H1 (cell line): Measurements from ENCODE around the gene S100A12. TPM values are rescaled to one million over a fixed set of nuclear protein-coding genes. Genes with fewer than 3 reads are reported as not detected.

ENCODE experiments used
- CTCF ChIA-PET: fragments of 300-600 bp; sonication (Branson Sonifier 250); formaldehyde crosslinking; loops from one replicate; lab custom pipeline; 2021; ENCODE audit not compliant: partially characterized antibody; lab: Charles Lee
- POLR2A ChIA-PET: fragments of 300-600 bp; sonication (Branson Sonifier 250); formaldehyde crosslinking; loops from one replicate; lab custom pipeline; 2021; ENCODE audit warnings: inconsistent platforms; ENCODE audit not compliant: partially characterized antibody; lab: Charles Lee
- DNase-seq, 2 experiments: peaks; one replicate each; pipeline versions ENCODE4 v3.0.0 to v3.0.0-alpha.2; 2010 to 2022; ENCODE audit warnings: low spot score in 2 of 2, low read depth in 1 of 2, mixed read lengths in 1 of 2
- FAIRE-seq: peaks from 2 replicates; lab custom pipeline; 2011; peaks lifted over from hg19 to GRCh38; lab: Jason Lieb, UNC
- H2AFZ ChIP-seq: 2 replicates; pipeline ENCODE4 v1.8.1; 2012; ENCODE audit warnings: low read length, inconsistent platforms
- H2AK5ac ChIP-seq: 2 replicates; pipeline ENCODE4 v1.6.1; 2013; ENCODE audit warnings: low read depth, low read length
- H2BK120ac ChIP-seq: replicated peaks from 2 replicates; pipeline ENCODE3; 2013; ENCODE audit warnings: low read depth, low read length, inconsistent platforms
- H2BK12ac ChIP-seq: 2 replicates; pipeline ENCODE4 v1.6.1; 2013; ENCODE audit warnings: low read depth, low read length
- H2BK15ac ChIP-seq: 2 replicates; pipeline ENCODE4 v1.6.1; 2013; ENCODE audit warnings: low read length
- H2BK20ac ChIP-seq: 2 replicates; pipeline ENCODE4 v1.6.1; 2013; ENCODE audit warnings: low read length
- H2BK5ac ChIP-seq: 2 replicates; pipeline ENCODE4 v1.6.1; 2013; ENCODE audit warnings: low read depth, low read length
- H3K14ac ChIP-seq: 2 replicates; pipeline ENCODE4 v1.6.1; 2013; ENCODE audit warnings: inconsistent platforms; ENCODE audit not compliant: insufficient read length
- H3K18ac ChIP-seq: 2 replicates; pipeline ENCODE4 v1.6.1; 2013; ENCODE audit warnings: low read length; ENCODE audit errors: extremely low read depth
- H3K23ac ChIP-seq: 2 replicates; pipeline ENCODE4 v1.6.1; 2013; ENCODE audit warnings: inconsistent platforms; ENCODE audit not compliant: insufficient read length
- H3K23me2 ChIP-seq: 2 replicates; pipeline ENCODE4 v1.6.1; 2013; ENCODE audit warnings: low read depth, low read length
- H3K27ac ChIP-seq: 2 replicates; pipeline ENCODE4 v1.6.1; 2011; ENCODE audit warnings: low read depth, low read length, inconsistent platforms
- H3K27me3 ChIP-seq, 4 experiments: replicated peaks in 1 of 4; 1 replicate in 1 of 4; 2 replicates in 3 of 4; pipeline versions ENCODE4 v1.6.1 to v1.8.1; 2011 to 2013; ENCODE audit warnings: low read length in 3 of 4, mild to moderate bottlenecking in 3 of 4, inconsistent platforms in 2 of 4, mixed read lengths in 2 of 4, moderate library complexity in 1 of 4; ENCODE audit not compliant: control insufficient read depth in 3 of 4, insufficient read depth in 3 of 4; ENCODE audit errors: extremely low read depth in 1 of 4
- H3K36me3 ChIP-seq, 4 experiments: 2 replicates each; pipeline versions ENCODE4 v1.6.1 to v1.8.1; 2011 to 2013; ENCODE audit warnings: mild to moderate bottlenecking in 4 of 4, low read length in 3 of 4, moderate library complexity in 2 of 4, control low read depth in 1 of 4, inconsistent platforms in 1 of 4; ENCODE audit not compliant: insufficient read depth in 4 of 4, control insufficient read depth in 2 of 4
- H3K4ac ChIP-seq: replicated peaks from 2 replicates; pipeline ENCODE3; 2013; ENCODE audit warnings: low read length, low read depth, mixed read lengths, inconsistent platforms; ENCODE audit not compliant: insufficient read length
- H3K4me1 ChIP-seq, 4 experiments: replicated peaks in 1 of 4; 1 replicate in 1 of 4; 2 replicates in 3 of 4; pipeline versions ENCODE4 v1.6.1 to v1.8.1; 2011 to 2013; ENCODE audit warnings: low read length in 3 of 4, inconsistent platforms in 2 of 4, mixed read lengths in 1 of 4; ENCODE audit not compliant: insufficient read depth in 4 of 4, control insufficient read depth in 3 of 4
- H3K4me2 ChIP-seq, 2 experiments: 2 replicates each; pipeline versions ENCODE4 v1.6.1 to v1.8.1; 2011 to 2013; ENCODE audit warnings: low read depth in 2 of 2, low read length in 2 of 2, control low read depth in 1 of 2, inconsistent platforms in 1 of 2, mild to moderate bottlenecking in 1 of 2; ENCODE audit not compliant: insufficient read depth in 1 of 2
- H3K4me3 ChIP-seq, 4 experiments: fragments of 200-600, 300-600 bp in 1 of 4; sonication (generic), shearing (Covaris generic), sonication (Bioruptor Twin) in 1 of 4; 2 replicates each; pipeline versions ENCODE4 v1.5.1 to v1.8.1; 2011 to 2016; ENCODE audit warnings: low read length in 4 of 4, low read depth in 3 of 4, control low read depth in 2 of 4, inconsistent platforms in 2 of 4, mild to moderate bottlenecking in 2 of 4, mixed read lengths in 1 of 4, moderate library complexity in 1 of 4; ENCODE audit not compliant: insufficient read depth in 2 of 4; ENCODE audit errors: extremely low read depth in 1 of 4
- H3K56ac ChIP-seq: replicated peaks from 2 replicates; pipeline ENCODE3; 2013; ENCODE audit warnings: low read depth, mild to moderate bottlenecking, mixed read lengths, low read length, inconsistent platforms; ENCODE audit not compliant: insufficient read length
- H3K79me1 ChIP-seq: 2 replicates; pipeline ENCODE4 v1.6.1; 2013; ENCODE audit warnings: low read depth, low read length, control low read depth
- H3K79me2 ChIP-seq, 2 experiments: 2 replicates each; pipeline versions ENCODE4 v1.6.1 to v1.8.1; 2012 to 2013; ENCODE audit warnings: low read length in 2 of 2, mild to moderate bottlenecking in 2 of 2, inconsistent platforms in 1 of 2; ENCODE audit not compliant: insufficient read depth in 2 of 2, control insufficient read depth in 1 of 2
- H3K9ac ChIP-seq, 4 experiments: replicated peaks in 1 of 4; 1 replicate in 1 of 4; 2 replicates in 3 of 4; pipeline versions ENCODE4 v1.6.1 to v1.8.1; 2011 to 2013; ENCODE audit warnings: low read depth in 3 of 4, low read length in 3 of 4, control low read depth in 2 of 4, mild to moderate bottlenecking in 2 of 4, moderate library complexity in 2 of 4, inconsistent platforms in 1 of 4; ENCODE audit errors: extremely low read depth in 1 of 4
- H3K9me3 ChIP-seq, 2 experiments: 2 replicates each; pipeline versions ENCODE4 v1.6.1 to v1.8.1; 2012 to 2013; ENCODE audit warnings: mild to moderate bottlenecking in 2 of 2, moderate library complexity in 2 of 2, control low read depth in 1 of 2, inconsistent platforms in 1 of 2, low read depth in 1 of 2, low read length in 1 of 2, mixed read lengths in 1 of 2; ENCODE audit not compliant: insufficient read depth in 2 of 2
- H4K20me1 ChIP-seq, 2 experiments: replicated peaks in 1 of 2; 2 replicates each; pipeline versions ENCODE3 to v1.8.1; 2011 to 2013; ENCODE audit warnings: inconsistent platforms in 2 of 2, low read length in 2 of 2, mild to moderate bottlenecking in 1 of 2; ENCODE audit not compliant: insufficient read depth in 2 of 2, control insufficient read depth in 1 of 2
- H4K5ac ChIP-seq: 2 replicates; pipeline ENCODE4 v1.6.1; 2013; ENCODE audit warnings: low read length, low read depth, mixed read lengths, inconsistent platforms; ENCODE audit not compliant: insufficient read length
- H4K8ac ChIP-seq: 2 replicates; pipeline ENCODE4 v1.8.0; 2013; ENCODE audit warnings: mild to moderate bottlenecking, moderate library complexity, low read length, inconsistent platforms; ENCODE audit not compliant: insufficient read depth; ENCODE audit errors: extremely low read depth
- H4K91ac ChIP-seq: replicated peaks from 2 replicates; pipeline ENCODE3; 2013; ENCODE audit warnings: low read length, mixed read lengths, inconsistent platforms; ENCODE audit not compliant: insufficient read length
- NRF1 ChIP-seq: IDR thresholded peaks from 2 replicates; pipeline ENCODE4 v1.6.1; 2011; ENCODE audit warnings: mild to moderate bottlenecking, low read depth, low read length, improper control_type of control experiment
- RXRA ChIP-seq: IDR thresholded peaks from 2 replicates; pipeline ENCODE4 v1.6.1; 2011; ENCODE audit warnings: low read depth, mild to moderate bottlenecking, low read length, moderate library complexity; ENCODE audit not compliant: insufficient read depth
- SIN3A ChIP-seq, 2 experiments: IDR thresholded peaks in 1 of 2; conservative IDR thresholded peaks in 1 of 2; 2 replicates each; pipeline ENCODE4 v1.6.1; 2011 to 2012; ENCODE audit warnings: low read length in 2 of 2, improper control_type of control experiment in 1 of 2, low read depth in 1 of 2, mild to moderate bottlenecking in 1 of 2
- TAF7 ChIP-seq: optimal IDR thresholded peaks from 2 replicates; pipeline ENCODE3; 2011; ENCODE audit warnings: low read depth, mild to moderate bottlenecking, inconsistent platforms, low read length, moderate library complexity, borderline replicate concordance
- polyA plus RNA-seq, 7 experiments: library from polyadenylated mRNA; depleted of rRNA in 3 of 7; stranded (reverse) in 5 of 7; unstranded in 2 of 7; fragments of >200 nt in 5 of 7; fragments of 200-250 nt in 2 of 7; gene quantifications; 1 replicate in 5 of 7; 2 replicates in 1 of 7; 4 replicates in 1 of 7; pipeline versions ENCODE4 v1.2.1 to v1.2.3, GENCODE V29; 2011 to 2013; ENCODE audit warnings: missing spikeins in 2 of 7, mixed read lengths in 2 of 7
- total RNA-seq: library from RNA; stranded (reverse); fragmentation: NEBNext Ultra II Directional; extraction: Animal tissue kit (Norgen Biotek cat#: 25700); gene quantifications from 2 replicates; pipeline ENCODE4 v1.2.1, GENCODE V29; 2021

S100A12 gene
- total and polyA plus RNA-seq, 2 of the 8 experiments (the other 6 are each of a cell fraction or from before 2014, with no cell fraction given): not detected

- Histone ChIP-seq H3K27ac (no peak overlapping the region), H4K91ac (no peak overlapping the region), H3K79me2 (no peaks in the 10 kb centered on the region), H4K20me1 (no peaks in the 10 kb centered on the region), H2BK20ac (no peak overlapping the region), H3K4ac (no peak overlapping the region), H2AFZ (no peak overlapping the region), H2BK12ac (no peak overlapping the region), H3K14ac (no peak overlapping the region), H3K4me1 (no peaks in the 10 kb centered on the region), H4K8ac (no peak overlapping the region), H3K56ac (no peak overlapping the region), H2BK120ac (no peak overlapping the region), H3K36me3 (no peaks in the 10 kb centered on the region), H3K23ac (no peak overlapping the region), H3K4me2 (no peak overlapping the region), H3K27me3 (no peaks in the 10 kb centered on the region), H4K5ac (no peak overlapping the region), H3K9me3 (peaks cover 4% of the 10 kb centered on the region in 2 experiments; a peak in 2 of 4 replicates), H3K79me1 (no peaks in the 10 kb centered on the region), H3K9ac (no peak overlapping the region), H2AK5ac (no peak overlapping the region), H3K18ac (no peak overlapping the region), H2BK5ac (no peak overlapping the region), H2BK15ac (no peak overlapping the region), H3K23me2 (no peaks in the 10 kb centered on the region), H3K4me3 (no peak overlapping the region)
- no peak for FAIRE-seq
- DNase-seq: no peak
- TF ChIP-seq NRF1 (no peak), RXRA (no peak), SIN3A (conservative IDR thresholded peaks at IDR 0.05 in 1 of 2, IDR thresholded peaks at IDR 0.05 in 1 of 2; ENCODE audit: low read depth in 1 of 2, low read length in 2 of 2) (no peak), TAF7 (no peak)
- POLR2A ChIA-PET: no interaction called here
- CTCF ChIA-PET: interaction anchor here (1.1 to 2.7 kb wide), 5 partner anchors 12 to 159 kb away, joined by 3 to 12 read pairs (median 5); no protein-coding TSS in a partner anchor
Observed at GRCh38 chr1:153336650-153337049, 38.8 kb downstream of the S100A12 start.
